ENCODE results near the gene AKT1S1.

AKT1S1 gene

GRCh38 chr19:49875177-49875576 is 2.0 kb downstream of the AKT1S1 start:
- TF ChIP-seq CTCF (conservative IDR thresholded peaks at IDR 0.05), result no peak
- H3K27ac ChIP-seq, result peak overlapping the region; percentile 100

- H3K27ac ChIP-seq, result peak overlapping the region; percentile 100
- no peak for TF ChIP-seq CTCF (conservative IDR thresholded peaks at IDR 0.05)
Observed at GRCh38 chr19:49874503-49875157, 2.5 kb downstream of the AKT1S1 start.

- peak overlapping the region; percentile 100; the same call in 1 of the 2 replicates for H3K27ac ChIP-seq
- TF ChIP-seq CTCF (conservative IDR thresholded peaks at IDR 0.05), result no peak
Observed at GRCh38 chr19:49873834-49874233, 3.3 kb downstream of the AKT1S1 start.

GRCh38 chr19:49873129-49873521 is 4.0 kb downstream of the AKT1S1 start:
- no peak for TF ChIP-seq CTCF (conservative IDR thresholded peaks at IDR 0.05)
- 0 out of 2 replicates have a peak overlapping the region, but pooled peaks have one; percentile 13 for H3K27ac ChIP-seq

GRCh38 chr19:49872245-49873128 is 4.7 kb downstream of the AKT1S1 start:
- no peak for TF ChIP-seq CTCF (conservative IDR thresholded peaks at IDR 0.05)
- 0 out of 2 replicates have a peak overlapping the region, but pooled peaks have one; percentile 13 for H3K27ac ChIP-seq

GRCh38 chr19:49871349-49871985 is 5.7 kb downstream of the AKT1S1 start:
- peak overlapping the region; percentile 13; the same call in 1 of the 2 replicates for H3K27ac ChIP-seq
- TF ChIP-seq CTCF (conservative IDR thresholded peaks at IDR 0.05), result no peak

Data from VCaP (cell line).